GM12801 (cell line): ENCODE data around the gene MYO1E.

ENCODE experiments used
- CTCF ChIP-seq: IDR thresholded peaks from one replicate; pipeline ENCODE4 v1.5.1; 2011; ENCODE audit warnings: control low read depth; ENCODE audit not compliant: insufficient read length; ENCODE audit errors: extremely low read depth

MYO1E gene

GRCh38 chr15:59229015-59229414 is 143.7 kb downstream of the MYO1E start:
- no peak for TF ChIP-seq CTCF

GRCh38 chr15:59227021-59227420 is 145.7 kb downstream of the MYO1E start:
- TF ChIP-seq CTCF = no peak

- TF ChIP-seq CTCF = no peak
Observed at GRCh38 chr15:59224474-59224873, 148.2 kb downstream of the MYO1E start.

DNA sequence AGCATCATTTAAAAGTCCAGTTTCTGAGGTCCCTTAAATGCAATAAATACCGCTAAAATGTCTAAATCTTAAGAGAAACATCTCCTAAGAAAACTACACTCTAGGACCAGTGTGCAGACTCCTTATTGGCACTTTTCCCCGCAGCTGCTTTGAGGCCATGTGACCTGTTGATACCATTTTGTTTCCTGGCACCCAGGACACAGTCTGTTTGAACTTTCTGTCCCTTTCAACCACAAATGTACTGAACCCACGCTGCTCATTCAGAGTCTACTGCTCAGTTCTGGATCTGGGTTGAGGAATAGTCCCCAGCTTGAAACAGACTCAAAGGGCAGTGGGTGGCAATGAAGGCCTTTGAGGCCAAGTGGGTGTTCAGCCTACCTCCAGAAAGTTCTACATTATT is 148.9 kb downstream of the MYO1E start:
- TF ChIP-seq CTCF = no peak

- no peak for TF ChIP-seq CTCF
Observed at GRCh38 chr15:59222906-59223550, 149.6 kb downstream of the MYO1E start.

DNA sequence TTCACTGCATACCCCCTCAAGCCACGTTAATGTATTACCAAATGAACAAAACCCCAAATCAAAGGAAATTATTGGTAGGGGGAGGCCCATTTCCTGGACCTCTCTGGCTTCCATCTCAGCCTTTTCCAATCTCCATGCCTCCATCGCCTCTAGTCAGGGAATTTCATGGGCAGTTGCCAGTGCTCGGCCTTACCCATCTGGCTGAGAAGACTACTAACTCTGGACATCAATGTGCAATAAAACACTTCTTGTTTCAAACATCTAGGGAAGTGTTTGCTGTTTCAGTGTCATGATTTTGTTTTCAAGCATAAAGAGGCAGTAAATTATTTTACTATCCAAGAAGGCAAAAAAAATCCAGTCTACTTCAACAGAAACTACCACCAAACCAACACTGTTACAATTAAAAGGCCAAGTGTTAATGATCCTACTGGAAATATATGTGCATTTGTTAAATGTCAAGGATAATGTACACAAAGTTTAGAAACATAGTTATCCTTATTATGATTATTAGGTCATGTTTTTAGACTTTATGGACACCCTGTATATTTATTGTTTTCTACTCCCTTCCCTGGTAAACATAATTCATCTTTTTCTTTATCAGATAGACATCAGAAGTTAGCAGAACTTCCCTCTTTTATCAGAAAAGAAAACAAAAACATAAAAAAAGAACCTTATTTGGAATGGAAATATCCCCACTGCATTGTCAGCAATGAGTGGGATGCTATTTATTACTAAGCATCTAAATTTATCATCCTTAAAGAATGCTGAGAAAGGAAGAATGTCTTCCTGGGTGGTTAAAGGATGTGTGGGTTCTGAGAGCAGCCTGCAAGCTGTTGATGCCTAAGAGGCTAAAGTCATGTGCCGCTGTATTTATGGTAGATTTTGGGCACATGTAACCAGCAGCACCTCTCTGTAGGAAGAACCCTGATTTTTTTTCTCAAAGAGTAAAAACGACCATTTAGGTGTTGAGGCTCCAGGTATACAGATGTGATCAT is 150.9 kb downstream of the MYO1E start:
- TF ChIP-seq CTCF = no peak

DNA sequence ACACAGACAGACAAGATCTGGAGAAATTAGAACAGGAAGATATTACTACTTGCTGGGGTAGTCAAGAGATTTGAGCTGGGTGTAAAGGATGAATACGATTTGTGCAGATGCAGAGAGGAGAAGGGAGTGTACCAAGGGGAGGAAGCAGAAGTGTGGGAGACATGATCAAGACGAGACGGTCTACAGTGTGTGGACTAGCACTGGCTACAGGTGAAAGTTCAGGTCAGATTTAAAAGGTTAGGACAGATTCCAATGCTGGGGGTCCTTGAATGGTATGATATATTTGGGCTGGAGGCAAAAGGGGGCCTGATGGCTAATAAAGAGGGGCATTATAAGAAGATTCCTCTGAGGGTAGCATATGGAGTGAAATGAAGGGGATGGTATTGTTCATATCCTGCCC is 154.0 kb downstream of the MYO1E start:
- no peak for TF ChIP-seq CTCF
